ENCODE measurements around the gene STARD8. TPM values are rescaled to one million over a fixed set of nuclear protein-coding genes. Genes with fewer than 3 reads are reported as not detected.

STARD8 gene
- total RNA-seq, 4 donors from 2014 or later: 0.60 to 11.6 (median 3.2) TPM

DNA sequence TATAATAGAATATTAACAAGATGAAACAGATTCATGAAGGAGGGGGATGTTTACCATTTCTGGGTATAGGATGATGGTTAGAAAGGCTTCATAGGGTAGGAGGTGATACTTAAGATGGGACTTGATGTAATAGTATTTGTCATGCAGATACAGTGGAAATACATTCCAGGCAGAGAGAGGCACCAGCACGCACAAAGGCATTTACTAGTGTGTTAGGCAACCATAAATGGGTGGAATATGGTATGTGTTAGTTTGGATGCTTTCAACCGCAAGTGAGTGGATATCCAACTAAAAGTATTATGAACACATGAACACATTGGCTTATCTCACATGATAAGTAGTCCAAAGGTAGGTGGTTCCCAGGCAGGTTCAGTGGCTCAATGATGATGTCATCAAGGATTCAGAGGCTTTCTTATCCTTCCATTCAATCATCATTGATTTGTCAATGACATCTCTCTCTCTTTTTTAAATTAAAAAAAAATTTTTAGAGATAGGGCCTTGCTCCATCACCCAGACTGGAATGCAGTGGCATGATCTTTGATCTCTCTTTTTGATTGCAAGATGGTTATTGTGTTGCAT lies 12.7 kb upstream of the STARD8 start:
- in situ Hi-C loops (cut with MboI; ENCODE audit: low pct_ligation_motif_present in 1 of 4, low pct_unique_long_range_greater_than_20kb in 1 of 4, low sequenced_read_pairs in 3 of 4): no loop called here

DNA sequence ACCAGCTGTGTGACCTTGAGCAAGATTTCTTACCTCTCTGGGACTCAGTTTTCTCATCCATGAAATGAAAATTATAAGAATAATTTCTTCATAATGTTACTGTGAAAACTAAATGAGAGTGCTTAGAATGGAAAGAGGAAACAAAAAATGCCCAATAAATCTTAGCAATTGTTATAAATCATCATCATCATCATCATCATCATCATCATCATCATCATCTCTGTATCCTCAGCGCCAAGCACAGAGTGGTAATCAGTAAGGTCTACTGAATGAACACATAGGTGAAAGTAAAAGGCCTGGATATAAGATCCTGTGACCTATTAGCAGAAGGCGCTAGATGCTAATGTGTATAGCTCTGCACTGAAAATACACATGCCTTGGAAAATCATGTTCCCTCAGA lies 6.8 kb upstream of the STARD8 start:
- intact Hi-C loops (cut with DNase I; ENCODE audit: low total_unique reads) (no loop called here), in situ Hi-C loops (cut with MboI; ENCODE audit: low pct_ligation_motif_present in 1 of 4, low pct_unique_long_range_greater_than_20kb in 1 of 4, low sequenced_read_pairs in 3 of 4) (no loop called here)

More for the DNA sequence above, 12.7 kb upstream of the STARD8 start:
- no peak for DNase-seq
- no peak for TF ChIP-seq EP300 (IDR thresholded peaks at IDR 0.05; ENCODE audit: low read depth)
- TF ChIP-seq POLR2A (IDR thresholded peaks at IDR 0.05): no peak
- TF ChIP-seq POLR2AphosphoS5 (IDR thresholded peaks at IDR 0.05): no peak
- TF ChIP-seq, protein P1, sequence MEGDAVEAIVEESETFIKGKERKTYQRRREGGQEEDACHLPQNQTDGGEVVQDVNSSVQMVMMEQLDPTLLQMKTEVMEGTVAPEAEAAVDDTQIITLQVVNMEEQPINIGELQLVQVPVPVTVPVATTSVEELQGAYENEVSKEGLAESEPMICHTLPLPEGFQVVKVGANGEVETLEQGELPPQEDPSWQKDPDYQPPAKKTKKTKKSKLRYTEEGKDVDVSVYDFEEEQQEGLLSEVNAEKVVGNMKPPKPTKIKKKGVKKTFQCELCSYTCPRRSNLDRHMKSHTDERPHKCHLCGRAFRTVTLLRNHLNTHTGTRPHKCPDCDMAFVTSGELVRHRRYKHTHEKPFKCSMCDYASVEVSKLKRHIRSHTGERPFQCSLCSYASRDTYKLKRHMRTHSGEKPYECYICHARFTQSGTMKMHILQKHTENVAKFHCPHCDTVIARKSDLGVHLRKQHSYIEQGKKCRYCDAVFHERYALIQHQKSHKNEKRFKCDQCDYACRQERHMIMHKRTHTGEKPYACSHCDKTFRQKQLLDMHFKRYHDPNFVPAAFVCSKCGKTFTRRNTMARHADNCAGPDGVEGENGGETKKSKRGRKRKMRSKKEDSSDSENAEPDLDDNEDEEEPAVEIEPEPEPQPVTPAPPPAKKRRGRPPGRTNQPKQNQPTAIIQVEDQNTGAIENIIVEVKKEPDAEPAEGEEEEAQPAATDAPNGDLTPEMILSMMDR (IDR thresholded peaks at IDR 0.05): no peak
- Histone ChIP-seq H3K27ac (no peak overlapping the region), H3K27me3 (no peaks in the 10 kb centered on the region), H3K4me1 (no peaks in the 10 kb centered on the region), H3K9me3 (no peaks in the 10 kb centered on the region), H3K36me3 (no peaks in the 10 kb centered on the region), H3K4me3 (no peak overlapping the region)
- intact Hi-C loops (cut with DNase I; ENCODE audit: low total_unique reads): no loop called here
- WGBS, 2 donors (ENCODE audit: low coverage in 1 of 2): 62% methylated on average over 2 of the region's 2 CpGs; no CpG with 5 or more reads in 1 of the 2 donors

DNA sequence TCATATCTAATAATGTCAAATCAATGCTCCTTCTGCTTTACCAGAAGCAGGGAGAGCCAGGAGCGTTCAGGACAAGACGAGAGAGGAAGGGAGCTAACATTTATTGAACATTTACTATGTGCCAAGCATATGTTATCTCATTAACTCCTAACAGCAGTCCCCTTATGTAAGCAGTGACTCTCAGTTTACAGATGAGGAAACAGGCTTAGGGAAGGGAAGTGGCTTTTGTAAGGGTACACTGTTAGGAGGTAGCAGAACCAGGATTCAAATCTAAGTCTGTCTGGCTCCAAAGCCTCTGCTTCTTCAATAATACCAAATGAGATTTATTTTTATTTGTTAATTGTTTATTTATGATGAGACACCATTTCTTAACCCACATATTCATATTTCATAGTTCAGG lies 2.6 kb upstream of the STARD8 start:
- intact Hi-C loops (cut with DNase I; ENCODE audit: low total_unique reads): no loop called here
- in situ Hi-C loops (cut with MboI; ENCODE audit: low pct_ligation_motif_present in 1 of 4, low pct_unique_long_range_greater_than_20kb in 1 of 4, low sequenced_read_pairs in 3 of 4): no loop called here
- no peak overlapping the region for H3K4me3 ChIP-seq
- H3K36me3 ChIP-seq: no peaks in the 10 kb centered on the region
- TF ChIP-seq POLR2A (IDR thresholded peaks at IDR 0.05) (no peak), POLR2AphosphoS5 (IDR thresholded peaks at IDR 0.05) (no peak), EP300 (IDR thresholded peaks at IDR 0.05; ENCODE audit: low read depth) (no peak)
- TF ChIP-seq, protein P1 (IDR thresholded peaks at IDR 0.05): no peak
- 61% methylated on average over 2 of the region's 2 CpGs; no CpG with 5 or more reads in 1 of the 2 donors for WGBS, 2 donors (ENCODE audit: low coverage in 1 of 2)
- H3K27me3 ChIP-seq: no peaks in the 10 kb centered on the region
- no peaks in the 10 kb centered on the region for H3K9me3 ChIP-seq
- no peak for DNase-seq
- no peaks in the 10 kb centered on the region for H3K4me1 ChIP-seq
- no peak overlapping the region for H3K27ac ChIP-seq

More for the DNA sequence above, 6.8 kb upstream of the STARD8 start:
- H3K36me3 ChIP-seq: no peaks in the 10 kb centered on the region
- H3K4me1 ChIP-seq: no peaks in the 10 kb centered on the region
- no peak overlapping the region for H3K4me3 ChIP-seq
- no peaks in the 10 kb centered on the region for H3K27me3 ChIP-seq
- DNase-seq: no peak
- H3K27ac ChIP-seq: no peak overlapping the region
- TF ChIP-seq EP300 (IDR thresholded peaks at IDR 0.05; ENCODE audit: low read depth): no peak
- TF ChIP-seq, protein P1 (IDR thresholded peaks at IDR 0.05): no peak
- TF ChIP-seq POLR2AphosphoS5 (IDR thresholded peaks at IDR 0.05): no peak
- WGBS, 2 donors (ENCODE audit: low coverage in 1 of 2): 72 to 78% methylated on average over 1 to 2 of the region's 2 CpGs
- H3K9me3 ChIP-seq: no peaks in the 10 kb centered on the region

DNA sequence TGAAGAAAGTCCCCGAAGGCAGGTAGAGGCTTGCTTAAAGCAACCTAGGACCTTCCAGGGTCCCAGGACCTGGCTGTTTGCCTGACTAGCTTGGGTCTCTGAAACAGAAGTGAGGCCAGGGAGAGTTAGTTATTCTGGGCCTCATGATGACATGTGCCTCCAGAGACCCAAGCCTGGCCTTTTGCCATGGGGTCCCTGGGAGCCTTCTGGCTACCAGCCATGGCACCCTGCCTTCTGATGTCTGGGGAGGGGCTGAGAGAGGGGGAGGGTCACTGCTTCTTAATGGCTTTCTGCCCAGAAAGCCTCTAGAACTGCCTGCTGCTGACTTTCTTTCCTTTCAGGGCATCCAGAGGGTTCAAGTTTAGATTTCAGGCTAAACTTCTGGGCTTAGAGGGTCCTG lies 1.0 kb upstream of the STARD8 start:
- WGBS, 2 donors (ENCODE audit: low coverage in 1 of 2): 89% methylated on average over 1 of the region's 1 CpG; no CpG with 5 or more reads in 1 of the 2 donors
- no peak overlapping the region for H3K27ac ChIP-seq
- H3K4me3 ChIP-seq: no peak overlapping the region
- H3K9me3 ChIP-seq: no peaks in the 10 kb centered on the region
- no peaks in the 10 kb centered on the region for H3K36me3 ChIP-seq
- H3K4me1 ChIP-seq: no peaks in the 10 kb centered on the region
- no peak for DNase-seq
- in situ Hi-C loops (cut with MboI; ENCODE audit: low pct_ligation_motif_present in 1 of 4, low pct_unique_long_range_greater_than_20kb in 1 of 4, low sequenced_read_pairs in 3 of 4): no loop called here
- intact Hi-C loops (cut with DNase I; ENCODE audit: low total_unique reads): no loop called here
- no peaks in the 10 kb centered on the region for H3K27me3 ChIP-seq
- TF ChIP-seq POLR2A (IDR thresholded peaks at IDR 0.05): no peak
- TF ChIP-seq, protein P1 (IDR thresholded peaks at IDR 0.05): no peak
- TF ChIP-seq EP300 (IDR thresholded peaks at IDR 0.05; ENCODE audit: low read depth): no peak
- TF ChIP-seq POLR2AphosphoS5 (IDR thresholded peaks at IDR 0.05): no peak
